CD14-positive monocyte (primary cell): ENCODE measurements around the gene HEPACAM. TPM values are rescaled to one million over a fixed set of nuclear protein-coding genes. Genes with fewer than 3 reads are reported as not detected.

Experiments used
- DNase-seq, 3 donors: peaks; one replicate each; pipeline ENCODE4 v3.0.0-alpha.2; 2011 to 2022
- H2AFZ ChIP-seq: 2 replicates; pipeline ENCODE4 v1.6.0; 2012; ENCODE audit warnings: mild to moderate bottlenecking, low read depth, low read length, inconsistent platforms; ENCODE audit not compliant: insufficient read depth, poor library complexity, severe bottlenecking
- H3K27ac ChIP-seq, 2 donors: 1 replicate in 1 of 2; 2 replicates in 1 of 2; pipeline ENCODE4 v1.5.1; 2012 to 2013; ENCODE audit warnings: low read length in 2 of 2, control low read depth in 1 of 2, inconsistent platforms in 1 of 2, low read depth in 1 of 2, mild to moderate bottlenecking in 1 of 2
- H3K27me3 ChIP-seq, 2 donors: one replicate each; pipeline versions ENCODE4 v1.6.0 to v1.6.1; 2011 to 2013; ENCODE audit warnings: low read length in 2 of 2; ENCODE audit not compliant: control insufficient read depth in 2 of 2, insufficient read depth in 2 of 2
- H3K36me3 ChIP-seq, 2 donors: replicated peaks in 1 of 2; 1 replicate in 1 of 2; 2 replicates in 1 of 2; pipeline versions ENCODE4 v1.5.1 to v1.6.1; 2012 to 2013; ENCODE audit warnings: low read length in 2 of 2, control low read depth in 1 of 2, inconsistent platforms in 1 of 2, mild to moderate bottlenecking in 1 of 2; ENCODE audit not compliant: insufficient read depth in 2 of 2, control insufficient read depth in 1 of 2
- H3K4me1 ChIP-seq, 2 donors: 1 replicate in 1 of 2; 2 replicates in 1 of 2; pipeline versions ENCODE4 v1.5.1 to v1.6.1; 2012 to 2013; ENCODE audit warnings: low read length in 2 of 2, control low read depth in 1 of 2, inconsistent platforms in 1 of 2, mild to moderate bottlenecking in 1 of 2, moderate library complexity in 1 of 2; ENCODE audit not compliant: insufficient read depth in 2 of 2, control insufficient read depth in 1 of 2
- H3K4me2 ChIP-seq: replicated peaks from 2 replicates; pipeline ENCODE3; 2012; ENCODE audit warnings: low read length, moderate library complexity, mild to moderate bottlenecking; ENCODE audit not compliant: poor library complexity, severe bottlenecking; ENCODE audit errors: extremely low read depth
- H3K4me3 ChIP-seq, 3 experiments: fragments of 200-600 bp in 1 of 3; sonication (generic) in 1 of 3; replicated peaks in 1 of 3; 1 replicate in 2 of 3; 2 replicates in 1 of 3; pipeline ENCODE4 v1.5.1; 2011 to 2013; ENCODE audit warnings: low read length in 3 of 3, mild to moderate bottlenecking in 3 of 3, control low read depth in 2 of 3, low read depth in 2 of 3, inconsistent platforms in 1 of 3, moderate library complexity in 1 of 3
- H3K79me2 ChIP-seq: 2 replicates; pipeline ENCODE4 v1.6.0; 2012; ENCODE audit warnings: mild to moderate bottlenecking, control low read depth, inconsistent platforms, low read length, moderate library complexity; ENCODE audit not compliant: insufficient read depth
- H3K9ac ChIP-seq: 2 replicates; pipeline ENCODE4 v1.6.0; 2017; ENCODE audit warnings: low read length, mild to moderate bottlenecking; ENCODE audit not compliant: insufficient read depth, poor library complexity, severe bottlenecking
- H3K9me3 ChIP-seq, 2 donors: replicated peaks in 1 of 2; 1 replicate in 1 of 2; 2 replicates in 1 of 2; pipeline versions ENCODE4 v1.5.1 to v1.6.1; 2012 to 2013; ENCODE audit warnings: low read length in 2 of 2, control low read depth in 1 of 2; ENCODE audit not compliant: control insufficient read depth in 1 of 2, insufficient read depth in 1 of 2
- H4K20me1 ChIP-seq: 2 replicates; pipeline ENCODE4 v1.6.0; 2012; ENCODE audit warnings: mild to moderate bottlenecking, low read length, control low read depth, moderate library complexity; ENCODE audit not compliant: insufficient read depth
- H3K27ac Mint-ChIP-seq, 7 donors: one replicate each; pipeline ENCODE4 v1.8.0; 2020; ENCODE audit warnings: mild to moderate bottlenecking in 7 of 7, mixed read lengths in 7 of 7, moderate library complexity in 6 of 7, inconsistent platforms in 2 of 7
- H3K27me3 Mint-ChIP-seq, 3 donors: one replicate each; pipeline ENCODE4 v1.8.0; 2021 to 2022; ENCODE audit warnings: low read depth in 3 of 3, mild to moderate bottlenecking in 3 of 3, mixed read lengths in 3 of 3, moderate library complexity in 3 of 3, inconsistent platforms in 1 of 3
- H3K36me3 Mint-ChIP-seq, 2 donors: one replicate each; pipeline ENCODE4 v1.8.0; 2020; ENCODE audit warnings: mixed read lengths in 2 of 2, inconsistent platforms in 1 of 2, mild to moderate bottlenecking in 1 of 2
- H3K4me1 Mint-ChIP-seq: one replicate; pipeline ENCODE4 v1.8.0; 2020; ENCODE audit warnings: mild to moderate bottlenecking, mixed read lengths
- H3K4me3 Mint-ChIP-seq, 2 donors: one replicate each; pipeline ENCODE4 v1.8.0; 2020; ENCODE audit warnings: mild to moderate bottlenecking in 2 of 2, mixed read lengths in 2 of 2, moderate library complexity in 1 of 2
- H3K9me3 Mint-ChIP-seq, 7 donors: one replicate each; pipeline ENCODE4 v1.8.0; 2020 to 2022; ENCODE audit warnings: mixed read lengths in 7 of 7, mild to moderate bottlenecking in 6 of 7, moderate library complexity in 6 of 7, inconsistent platforms in 2 of 7
- CTCF ChIP-seq: fragments of 200-600 bp; IDR thresholded peaks from one replicate; pipeline ENCODE4 v1.8.0; 2022; ENCODE audit warnings: antibody characterized with exemption, mild to moderate bottlenecking
- WGBS: methylation state at CpG from one replicate; pipeline ENCODE4 v1.1.5; 2013; ENCODE audit warnings: missing lambda C conversion rate; ENCODE audit not compliant: insufficient coverage; 5-methylcytosine and 5-hydroxymethylcytosine counted together
- intact Hi-C, 2 donors: fragments of 100-400 bp; cut with micrococcal nuclease; formaldehyde crosslinking; loops; one replicate each; pipeline versions ENCODE4 v1.15.0 to v1.15.1; 2023
- polyA plus RNA-seq, 3 donors: library from polyadenylated mRNA; depleted of rRNA in 1 of 3; unstranded in 2 of 3; stranded (reverse) in 1 of 3; fragments of 300-500 nt in 2 of 3; fragments of >200 nt in 1 of 3; fragmentation: Illumina TruSeq in 2 of 3; gene quantifications; 1 replicate in 2 of 3; 2 replicates in 1 of 3; pipeline ENCODE4 v1.2.3, GENCODE V29; 2012 to 2021

HEPACAM gene
- polyA plus RNA-seq, 3 donors = not detected

GRCh38 chr11:124890683-124891372 is 45.0 kb downstream of the HEPACAM start:
- no peaks in the 10 kb centered on the region for H3K9me3 Mint-ChIP-seq
- Histone ChIP-seq H3K9me3 (no peaks in the 10 kb centered on the region), H3K9ac (no peak overlapping the region), H3K27ac (no peak overlapping the region), H3K4me1 (peaks cover 12 to 13% of the 10 kb centered on the region in 2 donors), H2AFZ (no peak overlapping the region), H3K36me3 (no peaks in the 10 kb centered on the region), H3K4me3 (no peak overlapping the region), H3K79me2 (no peaks in the 10 kb centered on the region), H3K4me2 (no peak overlapping the region), H4K20me1 (no peaks in the 10 kb centered on the region), H3K27me3 (no peaks in the 10 kb centered on the region)
- intact Hi-C loops = no loop called here
- 96% methylated on average over 7 of the region's 9 CpGs for WGBS
- DNase-seq = no peak
- no peaks in the 10 kb centered on the region for H3K36me3 Mint-ChIP-seq
- peaks cover 19% of the 10 kb centered on the region for H3K4me1 Mint-ChIP-seq
- peaks cover 0 to 2% (median 0%) of the 10 kb centered on the region in 3 donors for H3K27me3 Mint-ChIP-seq
- no peak overlapping the region for H3K27ac Mint-ChIP-seq
- TF ChIP-seq CTCF = no peak
- no peak overlapping the region for H3K4me3 Mint-ChIP-seq

GRCh38 chr11:124890151-124890550 is 45.7 kb downstream of the HEPACAM start:
- H3K4me3 ChIP-seq = no peak overlapping the region
- no peaks in the 10 kb centered on the region for H3K9me3 Mint-ChIP-seq
- H3K27me3 Mint-ChIP-seq = peaks cover 0 to 2% (median 0%) of the 10 kb centered on the region in 3 donors
- no peak overlapping the region for H3K4me3 Mint-ChIP-seq
- no peak for DNase-seq
- no peaks in the 10 kb centered on the region for H3K9me3 ChIP-seq
- no peaks in the 10 kb centered on the region for H3K79me2 ChIP-seq
- no peak for TF ChIP-seq CTCF
- no peaks in the 10 kb centered on the region for H4K20me1 ChIP-seq
- H3K4me1 ChIP-seq = peaks cover 12 to 13% of the 10 kb centered on the region in 2 donors
- peak overlapping the region; percentile 2 for H2AFZ ChIP-seq
- H3K9ac ChIP-seq = no peak overlapping the region
- no peaks in the 10 kb centered on the region for H3K36me3 Mint-ChIP-seq
- H3K4me2 ChIP-seq = no peak overlapping the region
- no peak overlapping the region for H3K27ac ChIP-seq
- no peaks in the 10 kb centered on the region for H3K36me3 ChIP-seq
- H3K4me1 Mint-ChIP-seq = peaks cover 19% of the 10 kb centered on the region
- H3K27me3 ChIP-seq = no peaks in the 10 kb centered on the region
- no peak overlapping the region for H3K27ac Mint-ChIP-seq
- intact Hi-C loops = no loop called here
- no CpG with 5 or more reads among the region's 2 CpGs for WGBS
